Keratinocyte (primary cell): ENCODE results near the gene RIOK3. TPM values are rescaled to one million over a fixed set of nuclear protein-coding genes. Genes with fewer than 3 reads are reported as not detected.

ENCODE experiments used
- DNase-seq: peaks from one replicate; pipeline ENCODE4 v3.0.0-alpha.2; 2011; ENCODE audit warnings: low read depth, missing footprints, low spot score
- FAIRE-seq: peaks from 2 replicates; lab custom pipeline; 2011; peaks lifted over from hg19 to GRCh38; lab: Jason Lieb, UNC
- H2AFZ ChIP-seq: 2 replicates; pipeline ENCODE4 v1.6.0; 2012; ENCODE audit warnings: low read length, control low read depth, inconsistent platforms; ENCODE audit not compliant: control insufficient read depth
- H3K27ac ChIP-seq: 2 replicates; pipeline ENCODE4 v1.5.1; 2011; ENCODE audit warnings: low read length; ENCODE audit not compliant: control insufficient read depth, insufficient read depth
- H3K27me3 ChIP-seq: 3 replicates; pipeline ENCODE4 v1.6.0; 2011; ENCODE audit warnings: low read length; ENCODE audit not compliant: control insufficient read depth, insufficient read depth; ENCODE audit errors: extremely low read depth
- H3K36me3 ChIP-seq, 2 experiments: 2 replicates in 1 of 2; 3 replicates in 1 of 2; pipeline ENCODE4 v1.5.1; 2011; ENCODE audit warnings: low read length in 2 of 2, mild to moderate bottlenecking in 1 of 2; ENCODE audit not compliant: control insufficient read depth in 2 of 2, insufficient read depth in 2 of 2; ENCODE audit errors: extremely low read depth in 1 of 2
- H3K4me1 ChIP-seq: 3 replicates; pipeline ENCODE4 v1.5.1; 2011; ENCODE audit warnings: low read length; ENCODE audit not compliant: control insufficient read depth, insufficient read depth; ENCODE audit errors: extremely low read depth
- H3K4me2 ChIP-seq: 3 replicates; pipeline ENCODE4 v1.6.0; 2011; ENCODE audit warnings: low read depth, low read length; ENCODE audit not compliant: control insufficient read depth, insufficient read depth; ENCODE audit errors: extremely low read depth
- H3K4me3 ChIP-seq, 3 experiments: fragments of 200-600 bp in 1 of 3; sonication (generic) in 1 of 3; 2 replicates in 2 of 3; 3 replicates in 1 of 3; pipeline ENCODE4 v1.5.1; 2011 to 2016; ENCODE audit warnings: low read length in 3 of 3, mild to moderate bottlenecking in 3 of 3, control low read depth in 2 of 3, inconsistent platforms in 1 of 3, low read depth in 1 of 3, mixed read lengths in 1 of 3, mixed run types in 1 of 3, moderate library complexity in 1 of 3; ENCODE audit not compliant: control insufficient read depth in 2 of 3, insufficient read depth in 2 of 3; ENCODE audit errors: extremely low read depth in 1 of 3
- H3K79me2 ChIP-seq: 2 replicates; pipeline ENCODE4 v1.6.0; 2012; ENCODE audit warnings: low read length; ENCODE audit not compliant: control insufficient read depth, insufficient read depth
- H3K9ac ChIP-seq: 3 replicates; pipeline ENCODE4 v1.6.0; 2011; ENCODE audit warnings: low read length; ENCODE audit not compliant: control insufficient read depth, insufficient read depth; ENCODE audit errors: extremely low read depth
- H3K9me1 ChIP-seq: 3 replicates; pipeline ENCODE4 v1.6.0; 2011; ENCODE audit warnings: low read length; ENCODE audit not compliant: control insufficient read depth, insufficient read depth; ENCODE audit errors: extremely low read depth
- H3K9me3 ChIP-seq: 2 replicates; pipeline ENCODE4 v1.5.1; 2012; ENCODE audit warnings: low read depth, low read length; ENCODE audit not compliant: control insufficient read depth
- H4K20me1 ChIP-seq: 3 replicates; pipeline ENCODE4 v1.6.0; 2011; ENCODE audit warnings: low read length; ENCODE audit not compliant: control insufficient read depth, insufficient read depth; ENCODE audit errors: extremely low read depth
- CTCF ChIP-seq, 3 experiments: IDR thresholded peaks in 1 of 3; conservative IDR thresholded peaks in 1 of 3; optimal IDR thresholded peaks in 1 of 3; 2 replicates in 2 of 3; 3 replicates in 1 of 3; pipeline versions ENCODE3 to v1.5.1; 2011; ENCODE audit warnings: low read length in 3 of 3, mild to moderate bottlenecking in 3 of 3, moderate library complexity in 2 of 3, control low read depth in 1 of 3, inconsistent platforms in 1 of 3; ENCODE audit not compliant: insufficient read depth in 2 of 3; ENCODE audit errors: extremely low read depth in 1 of 3
- EZH2 ChIP-seq: IDR thresholded peaks from one replicate; pipeline ENCODE4 v1.6.1; 2012; ENCODE audit warnings: inconsistent platforms, mild to moderate bottlenecking, low read length, moderate library complexity
- dilution Hi-C: fragments of 300-500 bp; cut with MboI; formaldehyde crosslinking; loops from one replicate; pipeline ENCODE4 v1.7.0; 2020; ENCODE audit warnings: low sequenced_read_pairs; ENCODE audit not compliant: extremely low pct_ligation_motif_present
- polyA plus RNA-seq, 5 experiments: library from polyadenylated mRNA; depleted of rRNA in 3 of 5; stranded (reverse) in 3 of 5; stranded (forward) in 1 of 5; unstranded in 1 of 5; fragments of >200 nt; gene quantifications; 1 replicate in 1 of 5; 2 replicates in 3 of 5; 3 replicates in 1 of 5; pipeline versions ENCODE4 v1.2.1 to v1.2.3, GENCODE V29; 2011 to 2012; ENCODE audit warnings: missing spikeins in 2 of 5, low read depth in 1 of 5, low replicate concordance in 1 of 5

The RIOK3 gene
- polyA plus RNA-seq, 1 donor (not counting 4 experiments of a cell fraction or from before 2014, with no cell fraction given), result 68.6 TPM

DNA sequence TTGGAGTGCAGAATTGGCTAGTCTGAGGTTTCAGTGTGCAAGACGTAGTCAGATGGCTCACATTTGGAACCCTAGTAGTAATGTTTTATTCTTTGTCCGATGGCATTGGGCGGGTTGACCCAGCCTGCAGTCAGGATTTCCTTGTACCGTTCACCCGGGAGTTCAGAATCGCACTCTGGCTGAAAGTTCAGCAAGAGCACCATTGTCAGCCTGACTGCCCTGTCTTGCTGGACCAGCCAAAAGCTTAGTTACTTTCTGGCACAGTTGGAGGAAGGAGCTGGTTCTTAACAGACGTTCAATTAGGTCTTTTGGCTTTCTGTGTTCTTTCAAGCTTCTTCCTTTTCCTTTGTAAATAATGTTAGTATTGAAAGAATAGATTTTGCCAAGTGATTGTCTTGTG lies 68.8 kb downstream of the RIOK3 start:
- H3K36me3 ChIP-seq, result peaks cover 28 to 50% of the 10 kb centered on the region in 2 experiments
- no peak overlapping the region for H2AFZ ChIP-seq
- no peaks in the 10 kb centered on the region for H3K9me1 ChIP-seq
- no peak overlapping the region for H3K9ac ChIP-seq
- no peak overlapping the region for H3K4me3 ChIP-seq
- H3K4me1 ChIP-seq, result no peaks in the 10 kb centered on the region
- FAIRE-seq, result no peak
- no peaks in the 10 kb centered on the region for H3K79me2 ChIP-seq
- TF ChIP-seq EZH2 (no peak), CTCF (optimal IDR thresholded peaks at IDR 0.05 in 1 of 3, IDR thresholded peaks at IDR 0.05 in 1 of 3, conservative IDR thresholded peaks at IDR 0.05 in 1 of 3; ENCODE audit: extremely low read depth in 1 of 3, insufficient read depth in 2 of 3, low read length in 3 of 3) (no peak)
- no peak overlapping the region for H3K27ac ChIP-seq
- no peak for DNase-seq
- no peaks in the 10 kb centered on the region for H3K27me3 ChIP-seq
- dilution Hi-C loops, result no loop called here
- H3K9me3 ChIP-seq, result no peaks in the 10 kb centered on the region
- H4K20me1 ChIP-seq, result no peaks in the 10 kb centered on the region
- H3K4me2 ChIP-seq, result no peak overlapping the region

GRCh38 chr18:23523429-23524212 lies 70.5 kb downstream of the RIOK3 start:
- FAIRE-seq, result no peak

More at GRCh38 chr18:23523429-23524212, 70.5 kb downstream of the RIOK3 start:
- Histone ChIP-seq H3K36me3 (peaks cover 28 to 55% of the 10 kb centered on the region in 2 experiments), H2AFZ (no peak overlapping the region), H3K4me2 (no peak overlapping the region), H3K79me2 (no peaks in the 10 kb centered on the region), H4K20me1 (no peaks in the 10 kb centered on the region), H3K27ac (no peak overlapping the region), H3K9me3 (no peaks in the 10 kb centered on the region), H3K27me3 (no peaks in the 10 kb centered on the region), H3K4me3 (no peak overlapping the region), H3K9me1 (no peaks in the 10 kb centered on the region), H3K9ac (no peak overlapping the region), H3K4me1 (no peaks in the 10 kb centered on the region)
- dilution Hi-C loops, result no loop called here
- TF ChIP-seq CTCF (optimal IDR thresholded peaks at IDR 0.05 in 1 of 3, IDR thresholded peaks at IDR 0.05 in 1 of 3, conservative IDR thresholded peaks at IDR 0.05 in 1 of 3; ENCODE audit: extremely low read depth in 1 of 3, insufficient read depth in 2 of 3, low read length in 3 of 3) (no peak), EZH2 (no peak)
- DNase-seq, result no peak
